ENCODE measurements around the gene RABGAP1L. TPM values are rescaled to one million over a fixed set of nuclear protein-coding genes. Genes with fewer than 3 reads are reported as not detected.
"Not testable (repeated sequence)": the region's sequence is repeated elsewhere in the genome, so short reads cannot be mapped to it uniquely, and the experiment has no call there.

RABGAP1L gene
- total RNA-seq, 1 donor from 2014 or later: 28.8 TPM

DNA sequence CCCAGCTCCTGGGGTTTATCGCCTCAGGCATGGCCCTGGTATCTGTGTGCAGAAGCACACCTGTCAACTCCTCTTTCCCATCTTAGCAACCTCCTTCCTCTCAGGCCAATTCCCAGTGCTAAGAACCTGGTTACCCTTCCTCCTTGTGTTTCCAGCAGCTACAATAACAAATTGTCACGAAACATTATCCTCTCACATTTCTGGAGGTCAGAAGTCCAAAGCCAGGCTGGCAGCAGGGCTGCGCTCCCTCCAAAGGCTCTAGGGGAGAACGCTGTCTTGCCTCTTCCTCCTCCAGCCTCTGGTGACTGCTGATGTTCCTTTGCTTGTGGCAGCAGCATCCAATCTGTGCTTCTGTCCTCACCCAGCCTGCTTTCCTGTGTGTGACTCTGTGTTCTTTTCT lies 874.6 kb downstream of the RABGAP1L start:
- peaks cover 10% of the 10 kb centered on the region for H3K27me3 Mint-ChIP-seq (ENCODE audit: low read depth)

GRCh38 chr1:175034775-175035174 lies 875.5 kb downstream of the RABGAP1L start:
- Mint-ChIP-seq H3K9me3 (no peaks in the 10 kb centered on the region), H3K4me3 (ENCODE audit: low read depth) (no peak overlapping the region), H3K27ac (no peak overlapping the region), H3K4me1 (ENCODE audit: low read depth) (peaks cover 1% of the 10 kb centered on the region), H3K27me3 (ENCODE audit: low read depth) (peaks cover 16% of the 10 kb centered on the region), H3K36me3 (ENCODE audit: low read depth) (no peaks in the 10 kb centered on the region)
- no peak for DNase-seq (ENCODE audit: low spot score)
- intact Hi-C loops (cut with micrococcal nuclease): loop anchor here (10.0 kb wide), 1 partner anchor 290 kb away; no protein-coding TSS in a partner anchor

More for the DNA sequence above, 874.6 kb downstream of the RABGAP1L start:
- Mint-ChIP-seq H3K9me3 (no peaks in the 10 kb centered on the region), H3K4me3 (ENCODE audit: low read depth) (no peak overlapping the region), H3K36me3 (ENCODE audit: low read depth) (no peaks in the 10 kb centered on the region), H3K27ac (no peak overlapping the region), H3K4me1 (ENCODE audit: low read depth) (peaks cover 8% of the 10 kb centered on the region)
- intact Hi-C loops (cut with micrococcal nuclease): loop anchor here (10.0 kb wide), 1 partner anchor 291 kb away; no protein-coding TSS in a partner anchor
- DNase-seq (ENCODE audit: low spot score): no peak

GRCh38 chr1:175035865-175036264 lies 876.5 kb downstream of the RABGAP1L start:
- Mint-ChIP-seq H3K36me3 (ENCODE audit: low read depth) (no peaks in the 10 kb centered on the region), H3K27me3 (ENCODE audit: low read depth) (peaks cover 20% of the 10 kb centered on the region), H3K4me3 (ENCODE audit: low read depth) (no peak overlapping the region), H3K9me3 (no peaks in the 10 kb centered on the region), H3K4me1 (ENCODE audit: low read depth) (no peaks in the 10 kb centered on the region), H3K27ac (no peak overlapping the region)
- DNase-seq (ENCODE audit: low spot score): no peak
- intact Hi-C loops (cut with micrococcal nuclease): loop anchor here (10.0 kb wide), 1 partner anchor 289 kb away; no protein-coding TSS in a partner anchor

- peaks cover 21% of the 10 kb centered on the region for H3K27me3 Mint-ChIP-seq (ENCODE audit: low read depth)
- H3K9me3 Mint-ChIP-seq: no peaks in the 10 kb centered on the region
- no peak overlapping the region for H3K27ac Mint-ChIP-seq
- no peak for DNase-seq (ENCODE audit: low spot score)
- no peak overlapping the region for H3K4me3 Mint-ChIP-seq (ENCODE audit: low read depth)
- H3K36me3 Mint-ChIP-seq (ENCODE audit: low read depth): no peaks in the 10 kb centered on the region
- H3K4me1 Mint-ChIP-seq (ENCODE audit: low read depth): no peaks in the 10 kb centered on the region
- intact Hi-C loops (cut with micrococcal nuclease): loop anchor here (10.0 kb wide), 1 partner anchor 288 kb away; no protein-coding TSS in a partner anchor
Observed at GRCh38 chr1:175036476-175036875, 877.2 kb downstream of the RABGAP1L start.

GRCh38 chr1:175037416-175037815 lies 878.1 kb downstream of the RABGAP1L start:
- Mint-ChIP-seq H3K27ac (no peak overlapping the region), H3K9me3 (no peaks in the 10 kb centered on the region), H3K4me1 (ENCODE audit: low read depth) (no peaks in the 10 kb centered on the region), H3K36me3 (ENCODE audit: low read depth) (no peaks in the 10 kb centered on the region), H3K4me3 (ENCODE audit: low read depth) (no peak overlapping the region), H3K27me3 (ENCODE audit: low read depth) (peaks cover 21% of the 10 kb centered on the region)
- DNase-seq (ENCODE audit: low spot score): no peak
- intact Hi-C loops (cut with micrococcal nuclease): loop anchor here (10.0 kb wide), 1 partner anchor 287 kb away; no protein-coding TSS in a partner anchor

- Mint-ChIP-seq H3K9me3 (no peaks in the 10 kb centered on the region), H3K27me3 (ENCODE audit: low read depth) (peaks cover 25% of the 10 kb centered on the region), H3K27ac (no peak overlapping the region), H3K4me1 (ENCODE audit: low read depth) (no peaks in the 10 kb centered on the region), H3K36me3 (ENCODE audit: low read depth) (no peaks in the 10 kb centered on the region), H3K4me3 (ENCODE audit: low read depth) (no peak overlapping the region)
- no peak for DNase-seq (ENCODE audit: low spot score)
- intact Hi-C loops (cut with micrococcal nuclease): no loop called here
Observed at GRCh38 chr1:175040324-175040879, 881.1 kb downstream of the RABGAP1L start.

DNA sequence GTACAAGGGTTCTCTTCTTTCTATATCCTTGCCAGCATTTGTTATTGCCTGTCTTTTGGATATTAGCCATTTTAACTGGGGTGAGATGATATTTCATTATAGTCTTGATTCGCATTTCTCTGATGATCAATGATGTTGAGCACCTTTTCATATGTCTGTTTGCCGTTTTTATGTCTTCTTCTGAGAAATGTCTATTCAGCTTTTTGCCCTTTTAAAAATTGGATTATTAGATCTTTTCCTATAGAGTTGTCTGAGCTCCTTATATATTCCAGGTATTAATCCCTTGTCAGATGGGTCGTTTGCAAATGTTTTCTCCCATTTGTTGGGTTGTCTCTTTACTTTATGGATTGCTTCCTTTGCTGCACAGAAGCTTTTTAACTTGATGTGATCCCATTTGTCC lies 883.3 kb downstream of the RABGAP1L start:
- no peak for DNase-seq (ENCODE audit: low spot score)
- peaks cover 25% of the 10 kb centered on the region for H3K27me3 Mint-ChIP-seq (ENCODE audit: low read depth)
- no peaks in the 10 kb centered on the region for H3K4me1 Mint-ChIP-seq (ENCODE audit: low read depth)
- H3K36me3 Mint-ChIP-seq (ENCODE audit: low read depth): no peaks in the 10 kb centered on the region
- no peak overlapping the region for H3K27ac Mint-ChIP-seq
- H3K9me3 Mint-ChIP-seq: no peaks in the 10 kb centered on the region
- intact Hi-C loops (cut with micrococcal nuclease): no loop called here
- no peak overlapping the region for H3K4me3 Mint-ChIP-seq (ENCODE audit: low read depth)

DNA sequence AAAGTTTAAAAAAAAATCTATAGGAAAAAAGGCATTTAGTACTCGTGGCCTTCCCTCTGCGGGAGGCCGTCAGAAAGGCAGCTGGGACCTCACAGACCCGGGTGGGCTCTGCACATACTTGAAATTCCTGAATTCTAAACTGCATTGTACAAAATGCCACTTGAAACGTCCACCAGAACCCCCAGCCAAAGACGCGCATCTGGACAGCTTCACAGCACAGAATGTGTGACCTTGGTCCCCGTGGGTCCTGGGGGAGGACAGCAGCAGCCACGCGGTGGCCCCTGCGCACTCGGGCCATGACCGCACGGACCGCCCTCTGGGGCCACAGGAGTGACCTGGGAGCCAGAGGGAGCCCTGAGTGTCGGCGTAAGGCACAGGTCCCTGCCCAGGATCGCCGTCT lies 884.5 kb downstream of the RABGAP1L start:
- Mint-ChIP-seq H3K9me3 (no peaks in the 10 kb centered on the region), H3K36me3 (ENCODE audit: low read depth) (no peaks in the 10 kb centered on the region), H3K4me3 (ENCODE audit: low read depth) (no peak overlapping the region), H3K4me1 (ENCODE audit: low read depth) (no peaks in the 10 kb centered on the region), H3K27ac (no peak overlapping the region), H3K27me3 (ENCODE audit: low read depth) (peaks cover 31% of the 10 kb centered on the region)
- no peak for DNase-seq (ENCODE audit: low spot score)
- intact Hi-C loops (cut with micrococcal nuclease): no loop called here

GRCh38 chr1:175044591-175044990 lies 885.3 kb downstream of the RABGAP1L start:
- H3K9me3 Mint-ChIP-seq; DNase-seq (ENCODE audit: low spot score); H3K27ac Mint-ChIP-seq; H3K4me1 Mint-ChIP-seq (ENCODE audit: low read depth); H3K4me3 Mint-ChIP-seq (ENCODE audit: low read depth); H3K36me3 Mint-ChIP-seq (ENCODE audit: low read depth); intact Hi-C loops (cut with micrococcal nuclease): not testable (repeated sequence)
- peaks cover 32% of the 10 kb centered on the region for H3K27me3 Mint-ChIP-seq (ENCODE audit: low read depth)

Other genes starting within 250 kb of the RABGAP1L start
- 0.16 TPM in 1 of 2 replicates, not detected in the other for gene SERPINC1, start 242.2 kb upstream of the RABGAP1L start, total RNA-seq
- gene RC3H1, start 137.2 kb upstream of the RABGAP1L start, total RNA-seq: 30.4 and 33.5 TPM in 2 replicates

All from activated T-helper 2 cell treated with anti-CD3 and anti-CD28 coated beads, Interferon-gamma antibody, Interleukin-2, Interleukin-4, amounts not matched to agents 10 μg/mL and 5 μg/mL and 100 μg/mL, durations not matched to agents 14 hours and 24 hours and 36 hours (primary cell).